Measurements from ENCODE around the gene HS3ST5.
"Not testable (repeated sequence)": the region's sequence is repeated elsewhere in the genome, so short reads cannot be mapped to it uniquely, and the experiment has no call there.

HS3ST5 gene

GRCh38 chr6:114155763-114156162 is 187.1 kb downstream of the HS3ST5 start:
- H3K27ac ChIP-seq, result no peak overlapping the region
- no peak for TF ChIP-seq ZFX (IDR thresholded peaks at IDR 0.05; ENCODE audit: borderline replicate concordance)
- TF ChIP-seq CTCF (IDR thresholded peaks at IDR 0.05), result no peak

GRCh38 chr6:114154812-114155211 is 188.0 kb downstream of the HS3ST5 start:
- TF ChIP-seq CTCF (IDR thresholded peaks at IDR 0.05) (no peak), ZFX (IDR thresholded peaks at IDR 0.05; ENCODE audit: borderline replicate concordance) (no peak)
- no peak overlapping the region for H3K27ac ChIP-seq

- TF ChIP-seq ZFX (IDR thresholded peaks at IDR 0.05; ENCODE audit: borderline replicate concordance) (no peak), CTCF (IDR thresholded peaks at IDR 0.05) (no peak)
- H3K27ac ChIP-seq, result no peak overlapping the region
These were observed 189.4 kb downstream of the HS3ST5 start for GRCh38 chr6:114153448-114153847.

GRCh38 chr6:114151064-114151690 is 191.6 kb downstream of the HS3ST5 start:
- TF ChIP-seq CTCF (IDR thresholded peaks at IDR 0.05) (no peak), ZFX (IDR thresholded peaks at IDR 0.05; ENCODE audit: borderline replicate concordance) (no peak)
- no peak overlapping the region for H3K27ac ChIP-seq

- not testable (repeated sequence) for H3K27ac ChIP-seq
These were observed 193.6 kb downstream of the HS3ST5 start for GRCh38 chr6:114149182-114149581.

- TF ChIP-seq CTCF (IDR thresholded peaks at IDR 0.05) (no peak), ZFX (IDR thresholded peaks at IDR 0.05; ENCODE audit: borderline replicate concordance) (no peak)
These were observed 197.7 kb downstream of the HS3ST5 start for GRCh38 chr6:114144887-114145851.

GRCh38 chr6:114142258-114142657 is 200.6 kb downstream of the HS3ST5 start:
- TF ChIP-seq ZFX (IDR thresholded peaks at IDR 0.05; ENCODE audit: borderline replicate concordance), result no peak
- TF ChIP-seq CTCF (IDR thresholded peaks at IDR 0.05), result no peak
- no peak overlapping the region for H3K27ac ChIP-seq

More at GRCh38 chr6:114144887-114145851, 197.7 kb downstream of the HS3ST5 start:
- no peak overlapping the region for H3K27ac ChIP-seq
